IMR-90 (cell line): ENCODE results near the gene GRAMD4. TPM values are rescaled to one million over a fixed set of nuclear protein-coding genes. Genes with fewer than 3 reads are reported as not detected.

Experiments
- ATAC-seq: fragments of 200-7000 bp; cut with Tn5 transposase; 2 replicates; pipeline ENCODE4 v1.9.1; 2020; ENCODE audit warnings: low read depth, mild to moderate bottlenecking, moderate library complexity
- BruUV-seq: library from RNA; stranded (reverse); fragments of 400-500 nt; replicated peaks from 2 replicates; lab custom pipeline; 2021; lab: Mats Ljungman, UMichigan
- CTCF ChIA-PET: fragments of 300-600 bp; formaldehyde crosslinking; extraction: SDS; loops from one replicate; lab custom pipeline; 2021; ENCODE audit warnings: antibody characterized with exemption; lab: Yijun Ruan, JAX
- POLR2A ChIA-PET: fragments of 300-600 bp; sonication (Branson Sonifier 250); formaldehyde crosslinking; loops from one replicate; lab custom pipeline; 2022; ENCODE audit warnings: antibody characterized with exemption; ENCODE audit not compliant: unreplicated experiment; lab: Charles Lee
- DNase-seq: peaks from one replicate; pipeline ENCODE4 v3.0.0; 2013
- H2AFZ ChIP-seq: replicated peaks from 2 replicates; pipeline ENCODE3; 2013; ENCODE audit warnings: low read length, mild to moderate bottlenecking; ENCODE audit not compliant: poor library complexity
- H2AK5ac ChIP-seq: 2 replicates; pipeline ENCODE4 v1.6.1; 2013; ENCODE audit warnings: low read depth, low read length, inconsistent platforms
- H2AK9ac ChIP-seq: replicated peaks from 2 replicates; pipeline ENCODE3; 2013; ENCODE audit warnings: mild to moderate bottlenecking, low read depth, low read length, moderate library complexity; ENCODE audit not compliant: poor library complexity
- H2BK120ac ChIP-seq: 2 replicates; pipeline ENCODE4 v1.6.1; 2013; ENCODE audit warnings: low read depth, low read length, inconsistent platforms
- H2BK15ac ChIP-seq: 3 replicates; pipeline ENCODE4 v1.6.1; 2013; ENCODE audit warnings: low read depth, low read length, inconsistent platforms
- H2BK20ac ChIP-seq: 2 replicates; pipeline ENCODE4 v1.6.1; 2013; ENCODE audit warnings: low read depth, mild to moderate bottlenecking, inconsistent platforms, low read length, moderate library complexity
- H2BK5ac ChIP-seq: 2 replicates; pipeline ENCODE4 v1.6.1; 2013; ENCODE audit warnings: mild to moderate bottlenecking, low read depth, low read length, inconsistent platforms; ENCODE audit not compliant: poor library complexity, severe bottlenecking
- H3K14ac ChIP-seq: replicated peaks from 2 replicates; pipeline ENCODE4 v1.6.1; 2013; ENCODE audit warnings: low read depth, low read length, inconsistent platforms
- H3K18ac ChIP-seq: 2 replicates; pipeline ENCODE4 v1.6.1; 2013; ENCODE audit warnings: low read depth, low read length, control low read depth
- H3K23ac ChIP-seq: 2 replicates; pipeline ENCODE4 v1.6.1; 2013; ENCODE audit warnings: low read depth, low read length, inconsistent platforms
- H3K27ac ChIP-seq: 2 replicates; pipeline ENCODE4 v1.5.1; 2013; ENCODE audit warnings: mild to moderate bottlenecking, control low read depth, low read length; ENCODE audit not compliant: insufficient read depth
- H3K27me3 ChIP-seq: 2 replicates; pipeline ENCODE4 v1.6.1; 2013; ENCODE audit warnings: low read length; ENCODE audit not compliant: control insufficient read depth, insufficient read depth
- H3K36me3 ChIP-seq: 2 replicates; pipeline ENCODE4 v1.6.1; 2013; ENCODE audit warnings: low read length, mixed read lengths; ENCODE audit not compliant: control insufficient read depth, insufficient read depth
- H3K4ac ChIP-seq: 2 replicates; pipeline ENCODE4 v1.6.1; 2013; ENCODE audit warnings: low read depth, low read length, inconsistent platforms
- H3K4me1 ChIP-seq: 2 replicates; pipeline ENCODE4 v1.6.1; 2013; ENCODE audit warnings: low read length, mixed read lengths; ENCODE audit not compliant: control insufficient read depth, insufficient read depth
- H3K4me2 ChIP-seq: 2 replicates; pipeline ENCODE4 v1.6.1; 2013; ENCODE audit warnings: low read depth, mild to moderate bottlenecking, control low read depth, low read length, moderate library complexity
- H3K4me3 ChIP-seq: 2 replicates; pipeline ENCODE4 v1.5.1; 2013; ENCODE audit warnings: low read depth, mild to moderate bottlenecking, control low read depth, low read length, moderate library complexity; ENCODE audit not compliant: insufficient read depth
- H3K56ac ChIP-seq: 2 replicates; pipeline ENCODE4 v1.6.1; 2013; ENCODE audit warnings: low read length, inconsistent platforms; ENCODE audit not compliant: insufficient read depth; ENCODE audit errors: extremely low read depth
- H3K79me1 ChIP-seq, 2 experiments: 2 replicates each; pipeline ENCODE4 v1.6.1; 2013; ENCODE audit warnings: low read length in 2 of 2, inconsistent platforms in 1 of 2, low read depth in 1 of 2
- H3K9ac ChIP-seq: 2 replicates; pipeline ENCODE4 v1.6.1; 2013; ENCODE audit warnings: low read depth, low read length, control low read depth
- H3K9me1 ChIP-seq: 2 replicates; pipeline ENCODE4 v1.6.1; 2013; ENCODE audit warnings: low read length, inconsistent platforms; ENCODE audit not compliant: insufficient read depth
- H3K9me3 ChIP-seq: 2 replicates; pipeline ENCODE4 v1.6.1; 2013; ENCODE audit warnings: low read length; ENCODE audit not compliant: control insufficient read depth, insufficient read depth
- H4K20me1 ChIP-seq: 2 replicates; pipeline ENCODE4 v1.6.1; 2013; ENCODE audit warnings: low read length, inconsistent platforms; ENCODE audit not compliant: insufficient read depth
- H4K5ac ChIP-seq: 2 replicates; pipeline ENCODE4 v1.6.1; 2013; ENCODE audit warnings: mild to moderate bottlenecking, low read depth, low read length, control low read depth
- H4K8ac ChIP-seq, 2 experiments: 2 replicates each; pipeline ENCODE4 v1.6.1; 2013; ENCODE audit warnings: low read depth in 2 of 2, low read length in 2 of 2, control low read depth in 1 of 2, inconsistent platforms in 1 of 2
- H4K91ac ChIP-seq: 2 replicates; pipeline ENCODE4 v1.6.1; 2013; ENCODE audit warnings: low read depth, low read length, inconsistent platforms; ENCODE audit not compliant: insufficient read depth
- BHLHE40 ChIP-seq: fragments of 150-350 bp; IDR thresholded peaks from 2 replicates; pipeline ENCODE4 v1.6.1; 2016; ENCODE audit warnings: mild to moderate bottlenecking, low read depth, low read length
- CEBPB ChIP-seq: IDR thresholded peaks from 2 replicates; pipeline ENCODE4 v1.6.1; 2012; ENCODE audit warnings: low read depth, low read length, improper control_type of control experiment
- CHD1 ChIP-seq: IDR thresholded peaks from 2 replicates; pipeline ENCODE4 v1.6.1; 2012; ENCODE audit warnings: low read depth, low read length, improper control_type of control experiment
- FOS ChIP-seq: fragments of 150-350 bp; IDR thresholded peaks from 2 replicates; pipeline ENCODE4 v1.6.1; 2016; ENCODE audit warnings: low read depth, low read length
- MXI1 ChIP-seq: IDR thresholded peaks from 2 replicates; pipeline ENCODE4 v1.6.1; 2012; ENCODE audit warnings: low read depth, mild to moderate bottlenecking, low read length, moderate library complexity, borderline replicate concordance
- NFE2L2 ChIP-seq: fragments of 150-350 bp; IDR thresholded peaks from 2 replicates; pipeline ENCODE4 v1.6.1; 2016; ENCODE audit warnings: low read depth, mild to moderate bottlenecking, low read length
- RAD21 ChIP-seq: IDR thresholded peaks from 2 replicates; pipeline ENCODE4 v1.6.1; 2012; ENCODE audit warnings: low read length, improper control_type of control experiment
- RCOR1 ChIP-seq: IDR thresholded peaks from 2 replicates; pipeline ENCODE4 v1.6.1; 2012; ENCODE audit warnings: mild to moderate bottlenecking, low read length, improper control_type of control experiment; ENCODE audit not compliant: insufficient replicate concordance
- RFX5 ChIP-seq: IDR thresholded peaks from 2 replicates; pipeline ENCODE4 v1.8.0; 2012; ENCODE audit warnings: low read depth, mild to moderate bottlenecking, low read length, moderate library complexity
- SMC3 ChIP-seq: fragments of 150-350 bp; IDR thresholded peaks from 2 replicates; pipeline ENCODE4 v1.6.1; 2016; ENCODE audit warnings: low read depth, mild to moderate bottlenecking, antibody characterized with exemption, low read length, moderate library complexity
- WGBS, 2 experiments: methylation state at CpG; one replicate each; pipeline versions ENCODE4 v1.1.5 to v1.1.7; 2013; ENCODE audit warnings: missing lambda C conversion rate in 2 of 2; ENCODE audit not compliant: insufficient read length in 1 of 2; ENCODE audit errors: extremely low coverage in 2 of 2; 5-methylcytosine and 5-hydroxymethylcytosine counted together
- dilution Hi-C: fragments of 300-500 bp; cut with HindIII; formaldehyde crosslinking; loops from one replicate; pipeline ENCODE4 v1.14.3; 2018; ENCODE audit warnings: low sequenced_read_pairs; ENCODE audit not compliant: unreplicated experiment
- in situ Hi-C: fragments of 300-500 bp; cut with MboI; formaldehyde crosslinking; loops from 3 replicates; pipeline ENCODE4 v1.14.3; 2019; ENCODE audit warnings: low sequenced_read_pairs, inconsistent platforms, mixed read lengths
- intact Hi-C: fragments of 100-400 bp; cut with micrococcal nuclease; formaldehyde crosslinking; loops from 2 replicates; pipeline ENCODE4 v1.10.0; 2022
- polyA plus RNA-seq, 3 experiments: library from polyadenylated mRNA; depleted of rRNA; stranded (reverse); fragments of >200 nt; gene quantifications; 2 replicates each; pipeline ENCODE4 v1.2.3, GENCODE V29; 2012; ENCODE audit warnings: low replicate concordance in 1 of 3
- total RNA-seq: library from RNA; depleted of rRNA; stranded (reverse); fragments of >200 nt; gene quantifications from 2 replicates; pipeline ENCODE4 v1.2.3, GENCODE V29; 2012
- TF ChIP-seq, protein P1 (sequence below): fragments of 150-350 bp; IDR thresholded peaks from 2 replicates; pipeline ENCODE4 v1.6.1; 2016; ENCODE audit warnings: low read depth, mild to moderate bottlenecking, low read length, moderate library complexity, borderline replicate concordance
- TF ChIP-seq, protein P2 (sequence below): conservative IDR thresholded peaks from 2 replicates; pipeline ENCODE4 v1.5.1; 2012; ENCODE audit warnings: mild to moderate bottlenecking, low read depth, low read length, improper control_type of control experiment

Gene GRAMD4
- total and polyA plus RNA-seq, 2 of the 4 experiments (the other 2 are of a cell fraction), result 2.7 to 5.8 TPM

DNA sequence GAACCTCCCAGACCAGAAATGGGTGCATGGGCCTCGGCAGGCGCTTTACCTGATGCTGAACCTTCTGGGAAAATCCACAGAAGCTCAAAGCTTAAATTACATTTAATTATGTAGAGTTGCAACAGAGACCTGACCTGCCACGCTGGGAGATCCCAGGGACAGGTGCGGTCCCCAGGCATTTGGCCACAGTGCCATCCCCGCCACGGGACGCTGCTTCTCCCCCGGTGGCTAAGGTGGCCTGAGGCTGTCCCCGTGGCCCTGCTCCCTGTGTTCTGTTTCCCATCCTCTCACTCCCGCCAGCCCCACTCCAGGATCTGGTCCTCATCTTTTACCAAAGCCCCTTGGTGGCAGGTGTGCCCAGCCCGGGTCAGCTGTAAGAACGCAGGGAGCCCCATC, 39.6 kb downstream of the GRAMD4 start (continued):
- TF ChIP-seq, protein P1, sequence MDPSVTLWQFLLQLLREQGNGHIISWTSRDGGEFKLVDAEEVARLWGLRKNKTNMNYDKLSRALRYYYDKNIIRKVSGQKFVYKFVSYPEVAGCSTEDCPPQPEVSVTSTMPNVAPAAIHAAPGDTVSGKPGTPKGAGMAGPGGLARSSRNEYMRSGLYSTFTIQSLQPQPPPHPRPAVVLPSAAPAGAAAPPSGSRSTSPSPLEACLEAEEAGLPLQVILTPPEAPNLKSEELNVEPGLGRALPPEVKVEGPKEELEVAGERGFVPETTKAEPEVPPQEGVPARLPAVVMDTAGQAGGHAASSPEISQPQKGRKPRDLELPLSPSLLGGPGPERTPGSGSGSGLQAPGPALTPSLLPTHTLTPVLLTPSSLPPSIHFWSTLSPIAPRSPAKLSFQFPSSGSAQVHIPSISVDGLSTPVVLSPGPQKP, result no peak

DNA sequence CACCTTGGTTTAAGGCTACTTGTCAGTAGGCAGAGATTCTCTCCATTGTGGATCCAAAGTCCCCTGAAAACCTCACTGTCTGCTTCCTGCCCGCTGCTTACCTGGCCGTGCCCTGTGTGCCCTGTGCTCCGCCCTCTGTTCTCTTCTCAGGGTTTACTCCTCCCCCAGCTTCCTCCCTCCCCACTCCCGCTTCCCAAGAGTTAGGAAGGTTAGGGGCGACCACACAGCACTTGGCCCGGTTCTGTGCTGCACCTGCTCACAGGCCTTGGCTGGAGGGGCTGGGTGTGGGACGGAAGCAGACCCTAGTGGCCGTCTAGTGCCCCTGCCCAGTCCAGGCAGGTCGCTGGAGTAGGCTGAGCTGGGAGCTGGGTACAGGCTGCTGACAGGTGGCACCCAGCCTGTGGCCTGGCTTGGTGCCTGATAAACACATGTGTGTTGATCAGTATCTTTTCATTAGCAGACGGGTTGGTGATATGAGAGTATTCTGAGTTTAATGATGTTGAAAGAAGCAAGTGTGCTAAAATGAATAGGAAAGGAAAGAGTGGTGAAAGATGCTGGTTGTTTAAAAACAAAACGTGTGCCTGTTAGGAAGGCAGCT, 40.5 kb downstream of the GRAMD4 start:
- 31% methylated on average over 2 of the region's 11 CpGs; no CpG with 5 or more reads in 1 of the 2 experiments for WGBS, 2 experiments
- Histone ChIP-seq H2BK120ac (no peak overlapping the region), H3K27ac (no peak overlapping the region), H3K4me1 (peaks cover 2% of the 10 kb centered on the region; the same call in 1 of the 2 replicates), H3K4me2 (no peak overlapping the region), H3K4ac (no peak overlapping the region), H3K79me1 (no peaks in the 10 kb centered on the region), H2AK9ac (no peak overlapping the region), H3K27me3 (no peaks in the 10 kb centered on the region), H3K9me1 (peaks cover 2% of the 10 kb centered on the region; the same call in 1 of the 2 replicates), H2AK5ac (no peak overlapping the region), H4K20me1 (no peaks in the 10 kb centered on the region; the same call in 1 of the 2 replicates), H3K14ac (no peak overlapping the region), H2BK20ac (no peak overlapping the region), H2BK5ac (no peak overlapping the region), H3K36me3 (peaks cover 25% of the 10 kb centered on the region; the same call in 1 of the 2 replicates), H3K9me3 (no peaks in the 10 kb centered on the region), H3K4me3 (no peak overlapping the region), H3K18ac (no peak overlapping the region), H4K5ac (no peak overlapping the region), H3K23ac (no peak overlapping the region), H4K8ac (no peak overlapping the region), H2AFZ (no peak overlapping the region), H3K56ac (no peak overlapping the region), H4K91ac (no peak overlapping the region), H3K9ac (no peak overlapping the region), H2BK15ac (no peak overlapping the region)
- no peak for DNase-seq
- dilution Hi-C loops, result no loop called here
- intact Hi-C loops, result no loop called here
- no peak for ATAC-seq
- in situ Hi-C loops, result no loop called here
- CTCF ChIA-PET, result no interaction called here
- BruUV-seq, result no TSS peak
- POLR2A ChIA-PET, result no interaction called here
- TF ChIP-seq RAD21 (no peak), RFX5 (no peak), MXI1 (no peak), FOS (no peak), BHLHE40 (no peak), NFE2L2 (no peak), RCOR1 (no peak), CEBPB (no peak), SMC3 (no peak), CHD1 (no peak)
- TF ChIP-seq, protein P2, sequence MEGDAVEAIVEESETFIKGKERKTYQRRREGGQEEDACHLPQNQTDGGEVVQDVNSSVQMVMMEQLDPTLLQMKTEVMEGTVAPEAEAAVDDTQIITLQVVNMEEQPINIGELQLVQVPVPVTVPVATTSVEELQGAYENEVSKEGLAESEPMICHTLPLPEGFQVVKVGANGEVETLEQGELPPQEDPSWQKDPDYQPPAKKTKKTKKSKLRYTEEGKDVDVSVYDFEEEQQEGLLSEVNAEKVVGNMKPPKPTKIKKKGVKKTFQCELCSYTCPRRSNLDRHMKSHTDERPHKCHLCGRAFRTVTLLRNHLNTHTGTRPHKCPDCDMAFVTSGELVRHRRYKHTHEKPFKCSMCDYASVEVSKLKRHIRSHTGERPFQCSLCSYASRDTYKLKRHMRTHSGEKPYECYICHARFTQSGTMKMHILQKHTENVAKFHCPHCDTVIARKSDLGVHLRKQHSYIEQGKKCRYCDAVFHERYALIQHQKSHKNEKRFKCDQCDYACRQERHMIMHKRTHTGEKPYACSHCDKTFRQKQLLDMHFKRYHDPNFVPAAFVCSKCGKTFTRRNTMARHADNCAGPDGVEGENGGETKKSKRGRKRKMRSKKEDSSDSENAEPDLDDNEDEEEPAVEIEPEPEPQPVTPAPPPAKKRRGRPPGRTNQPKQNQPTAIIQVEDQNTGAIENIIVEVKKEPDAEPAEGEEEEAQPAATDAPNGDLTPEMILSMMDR, result no peak
- TF ChIP-seq, protein P1, result no peak
